Activated T-helper 1 cell treated with anti-CD3 and anti-CD28 coated beads, Interleukin-12 subunit alpha, Interleukin-12 subunit beta, Interleukin-2, Interleukin-4 antibody, amounts not matched to agents 30 ng/mL and 10 ng/mL and 1 ng/mL, durations not matched to agents 14 hours and 24 hours and 36 hours (primary cell): ENCODE data around the gene TBR1. TPM values are rescaled to one million over a fixed set of nuclear protein-coding genes. Genes with fewer than 3 reads are reported as not detected.
A peak's percentile ranks its signal among the peaks of the same experiment; 100 is the strongest.

Experiments used
- DNase-seq: peaks from one replicate; pipeline ENCODE4 v3.0.0; 2021; ENCODE audit warnings: low spot score
- H3K27ac Mint-ChIP-seq: one replicate; pipeline ENCODE4 v1.8.0; 2021; ENCODE audit warnings: mild to moderate bottlenecking, mixed read lengths
- H3K27me3 Mint-ChIP-seq: one replicate; pipeline ENCODE4 v1.8.0; 2022; ENCODE audit warnings: mild to moderate bottlenecking, moderate library complexity, mixed read lengths; ENCODE audit not compliant: insufficient read depth
- H3K36me3 Mint-ChIP-seq: one replicate; pipeline ENCODE4 v1.8.0; 2021; ENCODE audit warnings: low read depth, mixed read lengths
- H3K4me1 Mint-ChIP-seq: one replicate; pipeline ENCODE4 v1.8.0; 2021; ENCODE audit warnings: low read depth, mixed read lengths
- H3K4me3 Mint-ChIP-seq: one replicate; pipeline ENCODE4 v1.8.0; 2021; ENCODE audit warnings: mild to moderate bottlenecking, moderate library complexity, mixed read lengths
- H3K9me3 Mint-ChIP-seq: one replicate; pipeline ENCODE4 v1.8.0; 2021; ENCODE audit warnings: mixed read lengths
- intact Hi-C: fragments of 100-400 bp; cut with micrococcal nuclease; formaldehyde crosslinking; loops from one replicate; pipeline ENCODE4 v1.15.1; 2024
- total RNA-seq: library from RNA; stranded (reverse); gene quantifications from 2 replicates; pipeline ENCODE4 v1.2.3, GENCODE V29; 2022

The TBR1 gene
- total RNA-seq, 1 donor from 2014 or later, result not detected

- no peak for DNase-seq
- intact Hi-C loops, result loop anchor here (5.0 kb wide), 4 partner anchors 141 to 696 kb away; partner anchors contain the start of gene SLC4A10
- Mint-ChIP-seq H3K9me3 (peaks cover 6% of the 10 kb centered on the region), H3K27ac (peak overlapping the region; percentile 40), H3K36me3 (peaks cover 6% of the 10 kb centered on the region), H3K27me3 (peaks cover 84% of the 10 kb centered on the region), H3K4me3 (peak overlapping the region; percentile 57), H3K4me1 (peaks cover 29% of the 10 kb centered on the region)
Measured at GRCh38 chr2:161426455-161426921, 10.4 kb downstream of the TBR1 start.

DNA sequence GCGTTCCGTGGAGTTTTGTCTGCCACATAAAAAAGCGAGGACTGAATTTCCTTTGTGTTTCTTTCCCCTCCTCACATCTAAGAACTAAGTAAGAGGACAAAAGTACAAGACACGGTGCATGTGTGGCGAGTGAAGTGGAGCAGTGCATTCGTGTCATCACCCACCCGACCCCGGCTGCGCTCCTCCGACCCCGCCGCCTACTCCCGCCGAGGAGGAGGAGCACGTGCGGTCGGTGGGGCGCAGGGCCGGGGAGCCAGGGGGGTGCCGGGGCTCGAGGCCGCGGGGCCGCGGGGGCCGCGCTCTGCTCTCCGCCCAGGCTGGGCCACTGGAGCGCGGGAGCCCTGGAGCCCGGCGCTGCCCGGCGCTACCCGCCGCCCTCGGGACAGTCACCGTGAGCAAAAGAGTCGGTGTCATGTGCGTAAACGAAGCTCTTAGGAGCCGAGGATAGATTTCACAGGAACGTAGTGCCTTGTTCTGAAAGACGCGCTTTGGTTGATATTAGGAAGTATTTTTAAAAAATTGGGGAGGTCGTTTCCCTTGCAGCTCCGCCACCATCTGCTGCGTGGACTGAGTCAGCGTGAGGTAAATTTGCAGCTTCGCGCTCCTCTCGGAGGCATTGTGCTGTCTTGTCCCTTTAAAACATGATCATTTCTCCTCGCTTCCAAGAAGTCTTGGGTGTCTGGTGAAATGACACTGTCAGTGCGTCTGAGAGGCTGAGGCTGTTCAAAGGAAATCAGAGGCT lies 11.0 kb downstream of the TBR1 start:
- intact Hi-C loops, result loop anchor here (5.0 kb wide), 4 partner anchors 140 to 695 kb away; partner anchors contain the start of gene SLC4A10
- H3K27ac Mint-ChIP-seq, result peak overlapping the region; percentile 72

DNA sequence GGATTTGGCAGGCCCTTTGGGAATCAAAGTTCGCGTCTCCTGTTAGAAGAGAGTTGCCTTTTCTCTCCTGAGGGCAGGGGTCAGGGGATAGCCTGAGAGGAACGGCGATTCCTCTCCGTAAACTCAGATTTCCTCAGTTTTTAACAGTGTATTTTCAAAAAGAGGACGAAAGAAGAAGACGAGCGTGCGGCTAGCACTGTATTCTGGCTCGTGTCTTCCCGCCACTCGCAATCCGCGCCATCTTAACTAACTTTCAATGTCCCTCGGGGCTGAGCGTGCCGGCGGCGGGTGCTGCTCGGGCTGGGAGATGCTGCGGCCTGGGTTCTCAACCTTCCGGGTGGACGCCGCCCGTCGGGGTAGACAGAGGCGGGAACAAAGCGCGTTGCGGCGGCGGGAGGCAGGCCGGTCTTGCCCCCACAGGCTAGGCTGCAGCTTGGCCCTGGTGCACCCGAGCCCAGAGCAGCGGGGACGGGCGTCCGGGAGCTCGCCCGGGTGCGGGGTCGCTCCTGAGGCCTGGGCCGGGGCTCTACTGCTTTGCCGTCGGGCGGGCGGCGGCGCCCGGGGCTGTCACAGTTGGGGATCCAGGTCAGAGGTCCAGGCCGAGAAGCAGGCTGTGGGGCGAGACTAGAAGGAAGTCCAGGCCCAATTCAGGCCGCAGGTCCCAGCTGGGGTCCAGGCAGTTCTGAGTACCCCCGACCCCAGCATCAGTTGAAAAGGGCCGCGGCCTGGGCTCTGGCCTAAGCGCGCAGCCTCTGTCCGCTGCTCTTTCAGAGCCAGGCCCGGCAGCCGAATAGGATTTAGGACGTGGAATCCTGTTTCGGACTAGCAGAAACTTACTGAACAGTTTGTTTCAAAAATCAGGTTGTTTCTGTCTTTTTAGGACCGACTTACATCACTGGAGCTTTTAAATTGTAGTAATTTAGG lies 11.8 kb downstream of the TBR1 start:
- Mint-ChIP-seq H3K4me1 (peaks cover 29% of the 10 kb centered on the region), H3K9me3 (peaks cover 6% of the 10 kb centered on the region), H3K27ac (peak overlapping the region; percentile 72), H3K36me3 (peaks cover 3% of the 10 kb centered on the region), H3K4me3 (peak overlapping the region; percentile 74), H3K27me3 (peaks cover 83% of the 10 kb centered on the region)
- DNase-seq, result no peak
- intact Hi-C loops, result loop anchor here (5.0 kb wide), 4 partner anchors 139 to 694 kb away; partner anchors contain the start of gene SLC4A10

More for the DNA sequence above, 11.0 kb downstream of the TBR1 start:
- H3K9me3 Mint-ChIP-seq, result peaks cover 6% of the 10 kb centered on the region
- H3K36me3 Mint-ChIP-seq, result peaks cover 3% of the 10 kb centered on the region
- DNase-seq, result no peak
- peaks cover 84% of the 10 kb centered on the region for H3K27me3 Mint-ChIP-seq
- peak overlapping the region; percentile 74 for H3K4me3 Mint-ChIP-seq
- peaks cover 29% of the 10 kb centered on the region for H3K4me1 Mint-ChIP-seq

DNA sequence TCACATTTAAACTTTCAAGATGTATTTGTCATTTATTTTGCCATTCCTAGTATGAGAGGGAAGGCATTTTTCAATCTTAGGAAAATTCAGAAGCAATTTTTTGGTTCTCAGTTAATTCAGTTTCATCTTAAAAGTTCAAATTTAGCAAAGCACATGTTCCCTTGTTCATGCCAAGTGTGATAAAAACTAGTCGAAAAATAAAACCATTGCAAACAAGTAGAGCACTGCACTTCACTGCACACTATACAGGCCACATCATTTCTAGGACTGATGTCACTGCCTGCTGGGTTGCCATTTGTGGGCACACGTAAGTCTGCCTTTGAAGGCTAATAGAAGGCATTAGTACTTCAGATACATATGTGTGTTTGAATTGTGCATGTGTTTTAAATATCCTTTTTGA lies 14.3 kb downstream of the TBR1 start:
- peaks cover 7% of the 10 kb centered on the region for H3K9me3 Mint-ChIP-seq
- no peaks in the 10 kb centered on the region for H3K36me3 Mint-ChIP-seq
- intact Hi-C loops, result loop anchor here (2.0 kb wide), 1 partner anchor 14 kb away; the partner anchor contains the start of gene TBR1
- DNase-seq, result no peak
- H3K27ac Mint-ChIP-seq, result no peak overlapping the region
- no peak overlapping the region for H3K4me3 Mint-ChIP-seq
- peaks cover 18% of the 10 kb centered on the region for H3K4me1 Mint-ChIP-seq
- peaks cover 87% of the 10 kb centered on the region for H3K27me3 Mint-ChIP-seq

DNA sequence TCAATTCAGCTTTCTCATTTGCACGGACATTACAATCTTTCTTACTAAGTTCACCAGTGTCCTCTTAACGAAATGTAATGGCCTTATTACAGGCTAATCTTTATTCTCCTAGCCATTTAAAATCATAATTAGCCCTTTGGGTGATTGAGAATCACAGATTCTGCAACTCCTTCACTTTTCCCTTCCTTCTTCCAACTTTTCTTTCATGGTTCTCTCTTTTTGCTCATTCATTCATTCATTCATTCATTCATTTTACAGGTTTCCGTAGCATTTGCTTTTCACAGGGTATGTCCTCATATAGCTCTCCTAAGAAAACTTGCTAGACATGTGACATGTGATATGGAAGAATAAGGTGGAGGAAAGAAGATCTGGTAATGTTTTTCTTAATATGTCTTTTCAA lies 16.0 kb downstream of the TBR1 start:
- intact Hi-C loops, result no loop called here
- peaks cover 4% of the 10 kb centered on the region for H3K9me3 Mint-ChIP-seq
- peaks cover 6% of the 10 kb centered on the region for H3K4me1 Mint-ChIP-seq
- H3K36me3 Mint-ChIP-seq, result no peaks in the 10 kb centered on the region
- no peak for DNase-seq
- H3K27me3 Mint-ChIP-seq, result peaks cover 77% of the 10 kb centered on the region
- H3K4me3 Mint-ChIP-seq, result no peak overlapping the region
- no peak overlapping the region for H3K27ac Mint-ChIP-seq

DNA sequence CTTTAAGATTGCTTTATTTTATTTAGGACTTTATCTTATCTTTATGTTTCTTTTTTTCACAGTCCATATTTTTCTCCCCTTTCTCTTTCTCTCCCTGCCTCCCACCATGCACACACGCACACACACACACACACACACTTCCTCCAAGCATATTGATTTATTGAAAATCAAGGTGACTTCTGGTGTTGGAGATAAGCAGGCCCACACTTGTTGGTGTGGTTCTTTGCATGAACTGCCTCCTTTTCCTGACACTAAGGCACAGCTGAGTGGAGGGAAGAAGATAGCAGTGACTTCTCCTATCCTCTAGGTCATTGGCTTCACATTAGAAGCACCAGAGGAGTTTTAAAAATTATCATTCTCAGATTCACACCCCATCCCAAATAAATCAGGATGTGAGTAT lies 18.0 kb downstream of the TBR1 start:
- Mint-ChIP-seq H3K27me3 (peaks cover 75% of the 10 kb centered on the region), H3K27ac (no peak overlapping the region), H3K4me1 (no peaks in the 10 kb centered on the region), H3K4me3 (no peak overlapping the region), H3K36me3 (no peaks in the 10 kb centered on the region), H3K9me3 (peaks cover 4% of the 10 kb centered on the region)
- intact Hi-C loops, result no loop called here
- no peak for DNase-seq

DNA sequence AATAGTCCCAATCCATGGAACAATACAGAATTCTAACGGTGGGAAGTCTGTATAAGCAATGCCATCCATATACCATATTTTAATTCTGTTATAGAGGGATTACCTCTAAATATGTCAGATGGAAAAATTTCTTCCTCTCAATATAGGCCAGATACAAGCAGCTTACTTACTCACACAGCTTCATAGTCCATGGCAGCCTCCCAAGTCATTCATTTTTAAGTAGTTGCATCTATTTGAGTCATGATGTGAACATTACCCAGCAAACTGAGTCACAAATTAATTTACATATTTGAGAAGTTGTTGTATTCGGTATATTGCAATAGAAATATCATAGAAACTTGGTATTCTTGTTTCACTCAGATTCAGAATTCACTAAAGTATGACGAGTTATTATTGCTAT lies 20.3 kb downstream of the TBR1 start:
- peaks cover 60% of the 10 kb centered on the region for H3K27me3 Mint-ChIP-seq
- H3K4me3 Mint-ChIP-seq, result no peak overlapping the region
- H3K9me3 Mint-ChIP-seq, result peaks cover 4% of the 10 kb centered on the region
- no peaks in the 10 kb centered on the region for H3K4me1 Mint-ChIP-seq
- H3K27ac Mint-ChIP-seq, result no peak overlapping the region
- intact Hi-C loops, result no loop called here
- H3K36me3 Mint-ChIP-seq, result no peaks in the 10 kb centered on the region
- DNase-seq, result no peak

DNA sequence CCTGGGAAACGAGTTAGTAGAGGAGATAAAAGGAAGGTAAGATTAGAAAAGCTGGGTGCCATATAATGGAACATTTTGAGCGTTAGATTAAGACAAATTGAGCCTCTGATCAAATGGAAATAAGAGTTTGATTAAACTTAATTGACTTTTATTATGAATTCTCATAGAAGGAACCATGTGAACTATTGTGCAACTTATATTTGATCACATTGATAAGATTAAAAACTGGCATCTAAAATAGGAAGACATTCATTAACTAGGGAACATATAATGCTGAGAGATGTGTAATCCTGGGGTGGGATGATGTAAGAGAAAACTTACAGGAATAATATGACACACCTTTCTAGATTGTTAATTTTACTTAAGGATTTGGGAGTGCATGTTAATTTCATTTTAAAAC lies 22.5 kb downstream of the TBR1 start:
- Mint-ChIP-seq H3K27me3 (peaks cover 45% of the 10 kb centered on the region), H3K9me3 (peaks cover 4% of the 10 kb centered on the region), H3K36me3 (no peaks in the 10 kb centered on the region), H3K4me1 (no peaks in the 10 kb centered on the region), H3K4me3 (no peak overlapping the region), H3K27ac (no peak overlapping the region)
- no peak for DNase-seq
- intact Hi-C loops, result no loop called here

- Mint-ChIP-seq H3K27ac (no peak overlapping the region), H3K36me3 (no peaks in the 10 kb centered on the region), H3K4me3 (no peak overlapping the region), H3K27me3 (peaks cover 14% of the 10 kb centered on the region), H3K4me1 (no peaks in the 10 kb centered on the region), H3K9me3 (no peaks in the 10 kb centered on the region)
- DNase-seq, result no peak
- intact Hi-C loops, result no loop called here
Measured at GRCh38 chr2:161445097-161445496, 29.0 kb downstream of the TBR1 start.

DNA sequence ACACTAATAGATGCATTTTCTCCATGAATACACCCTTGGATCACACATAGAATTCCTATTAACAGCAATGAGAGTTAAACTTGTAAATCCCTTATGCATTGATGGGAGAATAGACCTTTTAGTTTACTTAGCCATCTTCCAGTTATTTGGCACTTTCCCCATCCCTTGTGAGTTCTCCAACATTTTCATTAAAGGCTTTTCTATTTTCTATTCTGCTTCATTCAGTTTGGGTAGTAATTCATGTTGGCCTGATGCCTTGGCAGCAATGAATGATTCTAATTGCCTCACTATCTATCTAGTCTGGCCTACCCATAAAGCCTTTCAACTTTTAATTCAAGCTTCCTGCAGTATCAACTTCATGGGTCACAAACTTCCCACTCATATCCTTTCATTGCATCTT lies 32.3 kb downstream of the TBR1 start:
- no peaks in the 10 kb centered on the region for H3K4me1 Mint-ChIP-seq
- peaks cover 4% of the 10 kb centered on the region for H3K27me3 Mint-ChIP-seq
- no peaks in the 10 kb centered on the region for H3K9me3 Mint-ChIP-seq
- intact Hi-C loops, result no loop called here
- H3K36me3 Mint-ChIP-seq, result no peaks in the 10 kb centered on the region
- H3K4me3 Mint-ChIP-seq, result no peak overlapping the region
- DNase-seq, result no peak
- H3K27ac Mint-ChIP-seq, result no peak overlapping the region

- intact Hi-C loops, result no loop called here
- Mint-ChIP-seq H3K27ac (no peak overlapping the region), H3K36me3 (no peaks in the 10 kb centered on the region), H3K9me3 (peaks cover 4% of the 10 kb centered on the region), H3K4me3 (no peak overlapping the region), H3K4me1 (no peaks in the 10 kb centered on the region), H3K27me3 (peaks cover 11% of the 10 kb centered on the region)
- no peak for DNase-seq
Measured at GRCh38 chr2:161471631-161472030, 55.5 kb downstream of the TBR1 start.

GRCh38 chr2:161474920-161475319 lies 58.8 kb downstream of the TBR1 start:
- H3K4me1 Mint-ChIP-seq, result no peaks in the 10 kb centered on the region

More at GRCh38 chr2:161474920-161475319, 58.8 kb downstream of the TBR1 start:
- H3K9me3 Mint-ChIP-seq, result peaks cover 4% of the 10 kb centered on the region
- H3K27me3 Mint-ChIP-seq, result peaks cover 2% of the 10 kb centered on the region
- intact Hi-C loops, result no loop called here
- H3K4me3 Mint-ChIP-seq, result no peak overlapping the region
- H3K27ac Mint-ChIP-seq, result no peak overlapping the region
- H3K36me3 Mint-ChIP-seq, result no peaks in the 10 kb centered on the region
- no peak for DNase-seq
